Measurements from ENCODE around the gene KREMEN1.

The KREMEN1 gene

GRCh38 chr22:29204455-29205183 is 131.8 kb downstream of the KREMEN1 start:
- Histone ChIP-seq H3K4me1 (ENCODE audit: control insufficient read depth, insufficient read depth, low read length) (peaks cover 2% of the 10 kb centered on the region), H3K27me3 (ENCODE audit: control insufficient read depth, insufficient read depth, low read length) (no peaks in the 10 kb centered on the region), H3K4me3 (ENCODE audit: low read depth, low read length) (no peak overlapping the region), H3K9ac (ENCODE audit: low read depth, low read length) (no peak overlapping the region), H3K9me3 (ENCODE audit: control insufficient read depth, insufficient read depth, low read length) (no peaks in the 10 kb centered on the region), H3K36me3 (ENCODE audit: control insufficient read depth, insufficient read depth, low read length) (no peaks in the 10 kb centered on the region)

GRCh38 chr22:29205252-29205593 is 132.4 kb downstream of the KREMEN1 start:
- H3K27me3 ChIP-seq (ENCODE audit: control insufficient read depth, insufficient read depth, low read length): no peaks in the 10 kb centered on the region
- no peaks in the 10 kb centered on the region for H3K9me3 ChIP-seq (ENCODE audit: control insufficient read depth, insufficient read depth, low read length)
- H3K9ac ChIP-seq (ENCODE audit: low read depth, low read length): no peak overlapping the region
- peaks cover 2% of the 10 kb centered on the region for H3K4me1 ChIP-seq (ENCODE audit: control insufficient read depth, insufficient read depth, low read length)
- peak overlapping the region; percentile 54 for H3K4me3 ChIP-seq (ENCODE audit: low read depth, low read length)
- H3K36me3 ChIP-seq (ENCODE audit: control insufficient read depth, insufficient read depth, low read length): no peaks in the 10 kb centered on the region

- Histone ChIP-seq H3K4me1 (ENCODE audit: control insufficient read depth, insufficient read depth, low read length) (peaks cover 2% of the 10 kb centered on the region), H3K9ac (ENCODE audit: low read depth, low read length) (peak within 1 kb of the TSS; percentile 54), H3K4me3 (ENCODE audit: low read depth, low read length) (peak within 1 kb of the TSS; percentile 73), H3K9me3 (ENCODE audit: control insufficient read depth, insufficient read depth, low read length) (no peaks in the 10 kb centered on the region), H3K36me3 (ENCODE audit: control insufficient read depth, insufficient read depth, low read length) (no peaks in the 10 kb centered on the region), H3K27me3 (ENCODE audit: control insufficient read depth, insufficient read depth, low read length) (no peaks in the 10 kb centered on the region)
Measured at GRCh38 chr22:29205594-29206371, 132.9 kb downstream of the KREMEN1 start, which contains the start of gene EMID1. Gene EMID1 (plus strand): TSS chr22:29205896. CDS start chr22:29206039, 143 bp downstream.

- H3K9ac ChIP-seq (ENCODE audit: low read depth, low read length): peak overlapping the region; percentile 54
- peak overlapping the region; percentile 73 for H3K4me3 ChIP-seq (ENCODE audit: low read depth, low read length)
- H3K27me3 ChIP-seq (ENCODE audit: control insufficient read depth, insufficient read depth, low read length): no peaks in the 10 kb centered on the region
- no peaks in the 10 kb centered on the region for H3K9me3 ChIP-seq (ENCODE audit: control insufficient read depth, insufficient read depth, low read length)
- H3K4me1 ChIP-seq (ENCODE audit: control insufficient read depth, insufficient read depth, low read length): peaks cover 2% of the 10 kb centered on the region
- H3K36me3 ChIP-seq (ENCODE audit: control insufficient read depth, insufficient read depth, low read length): no peaks in the 10 kb centered on the region
Measured at GRCh38 chr22:29206372-29207242, 133.8 kb downstream of the KREMEN1 start.

- no peaks in the 10 kb centered on the region for H3K9me3 ChIP-seq (ENCODE audit: control insufficient read depth, insufficient read depth, low read length)
- H3K4me3 ChIP-seq (ENCODE audit: low read depth, low read length): no peak overlapping the region
- peaks cover 2% of the 10 kb centered on the region for H3K4me1 ChIP-seq (ENCODE audit: control insufficient read depth, insufficient read depth, low read length)
- H3K9ac ChIP-seq (ENCODE audit: low read depth, low read length): no peak overlapping the region
- H3K36me3 ChIP-seq (ENCODE audit: control insufficient read depth, insufficient read depth, low read length): no peaks in the 10 kb centered on the region
- no peaks in the 10 kb centered on the region for H3K27me3 ChIP-seq (ENCODE audit: control insufficient read depth, insufficient read depth, low read length)
Measured at GRCh38 chr22:29207243-29207550, 134.4 kb downstream of the KREMEN1 start.

GRCh38 chr22:29207562-29208501 is 135.0 kb downstream of the KREMEN1 start:
- Histone ChIP-seq H3K9me3 (ENCODE audit: control insufficient read depth, insufficient read depth, low read length) (no peaks in the 10 kb centered on the region), H3K4me3 (ENCODE audit: low read depth, low read length) (no peak overlapping the region), H3K9ac (ENCODE audit: low read depth, low read length) (no peak overlapping the region), H3K4me1 (ENCODE audit: control insufficient read depth, insufficient read depth, low read length) (peaks cover 2% of the 10 kb centered on the region), H3K36me3 (ENCODE audit: control insufficient read depth, insufficient read depth, low read length) (no peaks in the 10 kb centered on the region), H3K27me3 (ENCODE audit: control insufficient read depth, insufficient read depth, low read length) (no peaks in the 10 kb centered on the region)

- H3K4me3 ChIP-seq (ENCODE audit: low read depth, low read length): no peak overlapping the region
- H3K9ac ChIP-seq (ENCODE audit: low read depth, low read length): no peak overlapping the region
- no peaks in the 10 kb centered on the region for H3K27me3 ChIP-seq (ENCODE audit: control insufficient read depth, insufficient read depth, low read length)
- peaks cover 2% of the 10 kb centered on the region for H3K4me1 ChIP-seq (ENCODE audit: control insufficient read depth, insufficient read depth, low read length)
- no peaks in the 10 kb centered on the region for H3K36me3 ChIP-seq (ENCODE audit: control insufficient read depth, insufficient read depth, low read length)
- no peaks in the 10 kb centered on the region for H3K9me3 ChIP-seq (ENCODE audit: control insufficient read depth, insufficient read depth, low read length)
Measured at GRCh38 chr22:29208502-29208862, 135.6 kb downstream of the KREMEN1 start.

GRCh38 chr22:29208879-29209623 is 136.2 kb downstream of the KREMEN1 start:
- Histone ChIP-seq H3K9me3 (ENCODE audit: control insufficient read depth, insufficient read depth, low read length) (no peaks in the 10 kb centered on the region), H3K4me3 (ENCODE audit: low read depth, low read length) (no peak overlapping the region), H3K4me1 (ENCODE audit: control insufficient read depth, insufficient read depth, low read length) (peaks cover 2% of the 10 kb centered on the region), H3K9ac (ENCODE audit: low read depth, low read length) (no peak overlapping the region), H3K27me3 (ENCODE audit: control insufficient read depth, insufficient read depth, low read length) (no peaks in the 10 kb centered on the region), H3K36me3 (ENCODE audit: control insufficient read depth, insufficient read depth, low read length) (no peaks in the 10 kb centered on the region)

GRCh38 chr22:29209624-29209929 is 136.7 kb downstream of the KREMEN1 start:
- Histone ChIP-seq H3K36me3 (ENCODE audit: control insufficient read depth, insufficient read depth, low read length) (no peaks in the 10 kb centered on the region), H3K4me3 (ENCODE audit: low read depth, low read length) (no peak overlapping the region), H3K4me1 (ENCODE audit: control insufficient read depth, insufficient read depth, low read length) (peaks cover 2% of the 10 kb centered on the region), H3K9ac (ENCODE audit: low read depth, low read length) (no peak overlapping the region), H3K9me3 (ENCODE audit: control insufficient read depth, insufficient read depth, low read length) (no peaks in the 10 kb centered on the region), H3K27me3 (ENCODE audit: control insufficient read depth, insufficient read depth, low read length) (no peaks in the 10 kb centered on the region)

- Histone ChIP-seq H3K9me3 (ENCODE audit: control insufficient read depth, insufficient read depth, low read length) (no peaks in the 10 kb centered on the region), H3K36me3 (ENCODE audit: control insufficient read depth, insufficient read depth, low read length) (no peaks in the 10 kb centered on the region), H3K27me3 (ENCODE audit: control insufficient read depth, insufficient read depth, low read length) (no peaks in the 10 kb centered on the region), H3K4me3 (ENCODE audit: low read depth, low read length) (no peak overlapping the region), H3K4me1 (ENCODE audit: control insufficient read depth, insufficient read depth, low read length) (peaks cover 2% of the 10 kb centered on the region), H3K9ac (ENCODE audit: low read depth, low read length) (no peak overlapping the region)
Measured at GRCh38 chr22:29211066-29211465, 138.2 kb downstream of the KREMEN1 start.

All from iPS-15b (cell line).